Activated naive CD4-positive, alpha-beta T cell treated with anti-CD3 and anti-CD28 coated beads, Interleukin-2, amount 10 ng/mL, durations not matched to agents 7 days and 5 days (primary cell): ENCODE data around the gene RHAG.
"Not testable (repeated sequence)": the region's sequence is repeated elsewhere in the genome, so short reads cannot be mapped to it uniquely, and the experiment has no call there.

Source experiments
- CTCF ChIA-PET: fragments of 350-600 bp; sonication (Branson Sonifier 250); formaldehyde crosslinking; loops from one replicate; lab custom pipeline; 2021; ENCODE audit warnings: antibody characterized with exemption; lab: Charles Lee
- DNase-seq: peaks from one replicate; pipeline ENCODE4 v3.0.0-alpha.2; 2020
- H3K27ac Mint-ChIP-seq: one replicate; pipeline ENCODE4 v1.8.0; 2021; ENCODE audit warnings: mild to moderate bottlenecking, moderate library complexity, mixed read lengths
- H3K27me3 Mint-ChIP-seq: one replicate; pipeline ENCODE4 v1.8.0; 2021; ENCODE audit warnings: mild to moderate bottlenecking, mixed read lengths
- H3K36me3 Mint-ChIP-seq: one replicate; pipeline ENCODE4 v1.8.0; 2021; ENCODE audit warnings: mixed read lengths
- H3K4me1 Mint-ChIP-seq: one replicate; pipeline ENCODE4 v1.8.0; 2021; ENCODE audit warnings: mixed read lengths
- H3K4me3 Mint-ChIP-seq: one replicate; pipeline ENCODE4 v1.8.0; 2021; ENCODE audit warnings: mild to moderate bottlenecking, moderate library complexity, mixed read lengths
- H3K9me3 Mint-ChIP-seq: one replicate; pipeline ENCODE4 v1.8.0; 2021; ENCODE audit warnings: mixed read lengths

RHAG gene

GRCh38 chr6:49636713-49637349, at the start of gene RHAG:
TSS of gene RHAG (minus strand) at chr6:49636839. CDS start at chr6:49636812, 27 bp downstream.
- Mint-ChIP-seq H3K4me1 (no peaks in the 10 kb centered on the region), H3K27me3 (no peaks in the 10 kb centered on the region), H3K9me3 (no peaks in the 10 kb centered on the region), H3K4me3 (no peak within 1 kb of the TSS), H3K36me3 (no peaks in the 10 kb centered on the region), H3K27ac (no peak within 1 kb of the TSS)
- CTCF ChIA-PET: no interaction called here
- no peak for DNase-seq

GRCh38 chr6:49676671-49677281, 40.1 kb upstream of the RHAG start:
- H3K9me3 Mint-ChIP-seq: no peaks in the 10 kb centered on the region
- DNase-seq: no peak
- CTCF ChIA-PET: no interaction called here
- no peak overlapping the region for H3K27ac Mint-ChIP-seq
- H3K36me3 Mint-ChIP-seq: no peaks in the 10 kb centered on the region
- H3K4me3 Mint-ChIP-seq: no peak overlapping the region
- no peaks in the 10 kb centered on the region for H3K4me1 Mint-ChIP-seq
- no peaks in the 10 kb centered on the region for H3K27me3 Mint-ChIP-seq

GRCh38 chr6:49675816-49676215, 39.2 kb upstream of the RHAG start:
- H3K4me3 Mint-ChIP-seq: no peak overlapping the region
- H3K9me3 Mint-ChIP-seq: no peaks in the 10 kb centered on the region
- no peaks in the 10 kb centered on the region for H3K27me3 Mint-ChIP-seq
- no peaks in the 10 kb centered on the region for H3K4me1 Mint-ChIP-seq
- H3K27ac Mint-ChIP-seq: no peak overlapping the region
- no peaks in the 10 kb centered on the region for H3K36me3 Mint-ChIP-seq
- CTCF ChIA-PET: interaction anchor here (0.7 kb wide), 1 partner anchor 10 kb away, joined by 3 read pairs; no protein-coding TSS in a partner anchor
- DNase-seq: no peak

GRCh38 chr6:49668083-49668511, 31.5 kb upstream of the RHAG start:
- Mint-ChIP-seq H3K27me3 (no peaks in the 10 kb centered on the region), H3K4me1 (no peaks in the 10 kb centered on the region), H3K27ac (no peak overlapping the region), H3K9me3 (no peaks in the 10 kb centered on the region), H3K36me3 (no peaks in the 10 kb centered on the region), H3K4me3 (no peak overlapping the region)
- DNase-seq: no peak
- CTCF ChIA-PET: no interaction called here

GRCh38 chr6:49666930-49667757, 30.5 kb upstream of the RHAG start:
- no peaks in the 10 kb centered on the region for H3K27me3 Mint-ChIP-seq
- no peaks in the 10 kb centered on the region for H3K36me3 Mint-ChIP-seq
- no peak overlapping the region for H3K27ac Mint-ChIP-seq
- CTCF ChIA-PET: no interaction called here
- H3K9me3 Mint-ChIP-seq: no peaks in the 10 kb centered on the region
- no peak for DNase-seq
- no peaks in the 10 kb centered on the region for H3K4me1 Mint-ChIP-seq
- no peak overlapping the region for H3K4me3 Mint-ChIP-seq

GRCh38 chr6:49666480-49666879, 29.8 kb upstream of the RHAG start:
- Mint-ChIP-seq H3K9me3 (no peaks in the 10 kb centered on the region), H3K4me1 (no peaks in the 10 kb centered on the region), H3K36me3 (no peaks in the 10 kb centered on the region), H3K27ac (no peak overlapping the region), H3K4me3 (no peak overlapping the region), H3K27me3 (no peaks in the 10 kb centered on the region)
- no peak for DNase-seq
- CTCF ChIA-PET: no interaction called here

GRCh38 chr6:49664817-49665216, 28.2 kb upstream of the RHAG start:
- H3K36me3 Mint-ChIP-seq: no peaks in the 10 kb centered on the region
- no peak overlapping the region for H3K4me3 Mint-ChIP-seq
- no peak overlapping the region for H3K27ac Mint-ChIP-seq
- no peak for DNase-seq
- H3K9me3 Mint-ChIP-seq: no peaks in the 10 kb centered on the region
- H3K27me3 Mint-ChIP-seq: no peaks in the 10 kb centered on the region
- CTCF ChIA-PET: no interaction called here
- no peaks in the 10 kb centered on the region for H3K4me1 Mint-ChIP-seq

GRCh38 chr6:49664054-49664453, 27.4 kb upstream of the RHAG start:
- H3K4me3 Mint-ChIP-seq, DNase-seq, CTCF ChIA-PET, H3K36me3 Mint-ChIP-seq, H3K27ac Mint-ChIP-seq, H3K27me3 Mint-ChIP-seq, H3K4me1 Mint-ChIP-seq, H3K9me3 Mint-ChIP-seq: not testable (repeated sequence)

GRCh38 chr6:49662892-49663261, 26.2 kb upstream of the RHAG start:
- no peaks in the 10 kb centered on the region for H3K9me3 Mint-ChIP-seq
- no peaks in the 10 kb centered on the region for H3K27me3 Mint-ChIP-seq
- CTCF ChIA-PET: no interaction called here
- H3K4me1 Mint-ChIP-seq: no peaks in the 10 kb centered on the region
- H3K36me3 Mint-ChIP-seq: no peaks in the 10 kb centered on the region
- DNase-seq: no peak
- H3K4me3 Mint-ChIP-seq: no peak overlapping the region
- H3K27ac Mint-ChIP-seq: no peak overlapping the region

GRCh38 chr6:49662231-49662891, 25.7 kb upstream of the RHAG start:
- no peaks in the 10 kb centered on the region for H3K4me1 Mint-ChIP-seq
- no peak for DNase-seq

GRCh38 chr6:49653942-49654341, 17.3 kb upstream of the RHAG start:
- Mint-ChIP-seq H3K4me3 (no peak overlapping the region), H3K9me3 (no peaks in the 10 kb centered on the region), H3K27me3 (peaks cover 3% of the 10 kb centered on the region), H3K36me3 (no peaks in the 10 kb centered on the region), H3K4me1 (no peaks in the 10 kb centered on the region), H3K27ac (no peak overlapping the region)
- DNase-seq: no peak
- CTCF ChIA-PET: no interaction called here

More at GRCh38 chr6:49662231-49662891, 25.7 kb upstream of the RHAG start:
- H3K36me3 Mint-ChIP-seq: no peaks in the 10 kb centered on the region
- H3K9me3 Mint-ChIP-seq: no peaks in the 10 kb centered on the region
- H3K27ac Mint-ChIP-seq: no peak overlapping the region
- CTCF ChIA-PET: no interaction called here
- H3K27me3 Mint-ChIP-seq: no peaks in the 10 kb centered on the region
- no peak overlapping the region for H3K4me3 Mint-ChIP-seq

- H3K27me3 Mint-ChIP-seq: peaks cover 3% of the 10 kb centered on the region
- H3K4me1 Mint-ChIP-seq: no peaks in the 10 kb centered on the region
- H3K27ac Mint-ChIP-seq: no peak overlapping the region
- DNase-seq: no peak
- H3K4me3 Mint-ChIP-seq: no peak overlapping the region
- CTCF ChIA-PET: no interaction called here
- H3K9me3 Mint-ChIP-seq: no peaks in the 10 kb centered on the region
- H3K36me3 Mint-ChIP-seq: no peaks in the 10 kb centered on the region
These were observed 16.8 kb upstream of the RHAG start for GRCh38 chr6:49653438-49653837.

GRCh38 chr6:49651239-49651638, 14.6 kb upstream of the RHAG start:
- no peak for DNase-seq
- CTCF ChIA-PET: no interaction called here
- H3K27me3 Mint-ChIP-seq: peaks cover 3% of the 10 kb centered on the region
- H3K27ac Mint-ChIP-seq: no peak overlapping the region
- H3K36me3 Mint-ChIP-seq: no peaks in the 10 kb centered on the region
- no peaks in the 10 kb centered on the region for H3K4me1 Mint-ChIP-seq
- no peak overlapping the region for H3K4me3 Mint-ChIP-seq
- no peaks in the 10 kb centered on the region for H3K9me3 Mint-ChIP-seq

GRCh38 chr6:49649988-49650387, 13.3 kb upstream of the RHAG start:
- no peaks in the 10 kb centered on the region for H3K4me1 Mint-ChIP-seq
- peaks cover 3% of the 10 kb centered on the region for H3K27me3 Mint-ChIP-seq
- no peak overlapping the region for H3K4me3 Mint-ChIP-seq
- no peak for DNase-seq
- H3K27ac Mint-ChIP-seq: no peak overlapping the region
- no peaks in the 10 kb centered on the region for H3K9me3 Mint-ChIP-seq
- CTCF ChIA-PET: no interaction called here
- no peaks in the 10 kb centered on the region for H3K36me3 Mint-ChIP-seq
